Measurements from ENCODE around the gene UNK.

Gene UNK

GRCh38 chr17:75764711-75765421 is 19.7 kb upstream of the UNK start, which contains the start of gene GALK1:
GALK1 (minus strand) TSS chr17:75765192; CDS start chr17:75765136, 56 bp downstream.
- ChIA-PET CTCF (interaction anchor here (0.9 to 3.5 kb wide), 10 partner anchors 9 to 65 kb away, joined by 3 to 19 read pairs (median 8); partner anchors contain the start of gene UNK), POLR2A (interaction anchor here (0.8 to 6.7 kb wide), 10 partner anchors 10 to 91 kb away, joined by 3 to 206 read pairs (median 4); partner anchors contain the start of genes UNK and WBP2)
- TF ChIP-seq L3MBTL2 (conservative IDR thresholded peaks at IDR 0.05) (no peak; the same call in 1 of the 2 replicates), FOXK2 (IDR thresholded peaks at IDR 0.05) (no peak), FOXM1 (IDR thresholded peaks at IDR 0.05; ENCODE audit: borderline replicate concordance) (no peak), CTBP1 (IDR thresholded peaks at IDR 0.05; ENCODE audit: borderline replicate concordance) (no peak), PKNOX1 (IDR thresholded peaks at IDR 0.05) (no peak), LEF1 (IDR thresholded peaks at IDR 0.05; ENCODE audit: borderline replicate concordance) (no peak), SP1 (IDR thresholded peaks at IDR 0.05) (no peak), ELF4 (IDR thresholded peaks at IDR 0.05) (no peak), ZNF384 (IDR thresholded peaks at IDR 0.05) (no peak), ARNT (IDR thresholded peaks at IDR 0.05) (no peak), NFRKB (IDR thresholded peaks at IDR 0.05) (no peak), HDGF (IDR thresholded peaks at IDR 0.05; ENCODE audit: borderline replicate concordance) (no peak), BHLHE40 (IDR thresholded peaks at IDR 0.05; ENCODE audit: borderline replicate concordance) (no peak), FOXA1 (IDR thresholded peaks at IDR 0.05) (no peak), TARDBP (IDR thresholded peaks at IDR 0.05) (no peak), SUZ12 (IDR thresholded peaks at IDR 0.05) (no peak)
- peak; percentile 83 for DNase-seq (ENCODE audit: extremely low spot score)

GRCh38 chr17:75765981-75766380 is 18.6 kb upstream of the UNK start:
- no peak for DNase-seq (ENCODE audit: extremely low spot score)
- no peak for TF ChIP-seq FOXA1 (IDR thresholded peaks at IDR 0.05)
- no peak for TF ChIP-seq L3MBTL2 (conservative IDR thresholded peaks at IDR 0.05)
- TF ChIP-seq TARDBP (IDR thresholded peaks at IDR 0.05), result no peak
- CTCF ChIA-PET, result interaction anchor here (0.7 to 3.5 kb wide), 9 partner anchors 8 to 64 kb away, joined by 3 to 19 read pairs (median 8); partner anchors contain the start of gene UNK
- POLR2A ChIA-PET, result interaction anchor here (1.1 to 6.7 kb wide), 6 partner anchors 10 to 90 kb away, joined by 3 to 206 read pairs (median 6); partner anchors contain the start of gene WBP2

GRCh38 chr17:75767881-75768280 is 16.7 kb upstream of the UNK start:
- ChIA-PET POLR2A (interaction anchor here (0.7 to 6.7 kb wide), 2 partner anchors 8 to 88 kb away, joined by 3 to 206 read pairs; a partner anchor contains a TSS), CTCF (interaction anchor here (0.6 to 0.7 kb wide), 2 partner anchors 59 to 103 kb away, joined by 3 to 4 read pairs; no protein-coding TSS in a partner anchor)
- DNase-seq (ENCODE audit: extremely low spot score), result no peak
- TF ChIP-seq HDGF (IDR thresholded peaks at IDR 0.05; ENCODE audit: borderline replicate concordance) (no peak), ZNF384 (IDR thresholded peaks at IDR 0.05) (no peak), SP1 (IDR thresholded peaks at IDR 0.05) (no peak), PKNOX1 (IDR thresholded peaks at IDR 0.05) (no peak), FOXA1 (IDR thresholded peaks at IDR 0.05) (no peak), TARDBP (IDR thresholded peaks at IDR 0.05) (no peak), FOXK2 (IDR thresholded peaks at IDR 0.05) (no peak)

- POLR2A ChIA-PET, result interaction anchor here (3.8 kb wide), 1 partner anchor 10 kb away, joined by 38 read pairs; a partner anchor contains a TSS
- no peak for TF ChIP-seq FOXA1 (IDR thresholded peaks at IDR 0.05)
- TF ChIP-seq SUZ12 (IDR thresholded peaks at IDR 0.05), result no peak
- no peak for TF ChIP-seq PKNOX1 (IDR thresholded peaks at IDR 0.05)
- no peak for TF ChIP-seq NFRKB (IDR thresholded peaks at IDR 0.05)
- TF ChIP-seq ELF4 (IDR thresholded peaks at IDR 0.05), result no peak
- CTCF ChIA-PET, result interaction anchor here (0.6 to 2.2 kb wide), 3 partner anchors 14 to 242 kb away, joined by 3 to 6 read pairs (median 4); no protein-coding TSS in a partner anchor
- DNase-seq (ENCODE audit: extremely low spot score), result no peak
Observed at GRCh38 chr17:75769536-75769935, 15.1 kb upstream of the UNK start.

GRCh38 chr17:75771334-75772281 is 13.0 kb upstream of the UNK start:
- CTCF ChIA-PET, result interaction anchor here (0.7 to 3.7 kb wide), 3 partner anchors 7 to 12 kb away, joined by 4 to 19 read pairs (median 6); partner anchors contain the start of gene GALK1
- TF ChIP-seq CTBP1 (IDR thresholded peaks at IDR 0.05; ENCODE audit: borderline replicate concordance) (no peak), SP1 (IDR thresholded peaks at IDR 0.05) (no peak), FOXA1 (IDR thresholded peaks at IDR 0.05) (no peak), PKNOX1 (IDR thresholded peaks at IDR 0.05) (no peak), LEF1 (IDR thresholded peaks at IDR 0.05; ENCODE audit: borderline replicate concordance) (no peak), FOXM1 (IDR thresholded peaks at IDR 0.05; ENCODE audit: borderline replicate concordance) (no peak), BHLHE40 (IDR thresholded peaks at IDR 0.05; ENCODE audit: borderline replicate concordance) (no peak), L3MBTL2 (conservative IDR thresholded peaks at IDR 0.05) (no peak), NFRKB (IDR thresholded peaks at IDR 0.05) (no peak), SUZ12 (IDR thresholded peaks at IDR 0.05) (no peak), TARDBP (IDR thresholded peaks at IDR 0.05) (no peak), ELF4 (IDR thresholded peaks at IDR 0.05) (no peak), ARNT (IDR thresholded peaks at IDR 0.05) (no peak), ZNF384 (IDR thresholded peaks at IDR 0.05) (no peak)
- POLR2A ChIA-PET, result interaction anchor here (2.2 to 3.8 kb wide), 2 partner anchors 8 to 84 kb away, joined by 11 to 38 read pairs; partner anchors contain the start of gene WBP2
- peak; percentile 7 for DNase-seq (ENCODE audit: extremely low spot score)

Data from HEK293T (cell line).